ENCODE measurements around the gene GMEB2.
A peak's percentile ranks its signal among the peaks of the same experiment; 100 is the strongest.

GMEB2 gene

DNA sequence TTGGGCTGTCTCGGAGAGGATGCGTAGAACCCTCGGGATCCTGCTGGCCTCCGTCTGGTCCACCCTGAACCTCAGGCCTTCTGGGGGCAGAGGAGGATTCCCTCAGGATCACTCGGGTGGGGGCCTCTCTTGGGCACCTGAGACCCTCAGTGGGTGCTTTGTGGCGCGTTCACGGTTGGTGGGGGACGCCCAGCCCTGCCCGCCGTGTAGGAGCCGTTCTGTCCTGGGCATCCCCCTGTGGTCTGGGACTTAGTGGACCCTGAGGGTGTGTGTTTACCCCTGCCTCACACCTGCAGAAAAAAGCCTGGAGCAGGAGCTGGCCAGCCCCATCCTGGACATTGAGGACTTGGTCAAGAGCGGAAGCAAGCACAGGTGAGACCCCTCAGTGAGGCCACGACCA is 38.8 kb upstream of the GMEB2 start:
- Histone ChIP-seq H3K36me3 (replicated peaks in 1 of 2; ENCODE audit: control insufficient read depth in 2 of 2, insufficient read depth in 2 of 2, low read length in 2 of 2) (peaks cover 20 to 89% of the 10 kb centered on the region in 2 donors), H2AFZ (ENCODE audit: low read length) (no peak overlapping the region), H3K9ac (ENCODE audit: low read depth, low read length, poor library complexity) (no peak overlapping the region), H3K9me3 (replicated peaks in 1 of 2; ENCODE audit: control insufficient read depth in 2 of 2, insufficient read depth in 1 of 2, low read depth in 1 of 2, low read length in 2 of 2) (peaks cover 0 to 1% of the 10 kb centered on the region in 2 donors), H2BK5ac (ENCODE audit: low read length) (no peak overlapping the region), H3K14ac (ENCODE audit: low read length) (no peak overlapping the region), H4K8ac (ENCODE audit: low read depth, low read length) (no peak overlapping the region), H2AK5ac (ENCODE audit: low read depth, low read length) (peak overlapping the region; percentile 93), H3K4ac (ENCODE audit: low read length) (no peak overlapping the region), H3K27me3 (ENCODE audit: control insufficient read depth in 3 of 3, insufficient read depth in 3 of 3, low read depth in 1 of 3, low read length in 3 of 3) (no peaks in the 10 kb centered on the region), H4K91ac (ENCODE audit: low read depth, low read length, poor library complexity) (no peak overlapping the region), H3K4me1 (ENCODE audit: control insufficient read depth in 2 of 2, insufficient read depth in 1 of 2, low read depth in 1 of 2, low read length in 2 of 2) (peaks cover 0 to 11% of the 10 kb centered on the region in 2 donors), H2BK15ac (ENCODE audit: low read length) (no peak overlapping the region), H3K23ac (ENCODE audit: low read depth, low read length, poor library complexity) (peak overlapping the region; percentile 43), H3K27ac (replicated peaks; ENCODE audit: low read length) (no peak overlapping the region), H3K4me2 (ENCODE audit: insufficient read depth, low read length, poor library complexity, severe bottlenecking) (no peak overlapping the region), H3K18ac (ENCODE audit: low read length) (no peak overlapping the region), H2BK120ac (ENCODE audit: low read depth, low read length) (peak overlapping the region; percentile 72), H2BK12ac (ENCODE audit: low read length) (peak overlapping the region; percentile 73), H3K79me1 (ENCODE audit: low read depth, low read length) (peaks cover 8% of the 10 kb centered on the region), H3K4me3 (ENCODE audit: low read length in 2 of 2) (no peak overlapping the region)
- WGBS, 2 donors (ENCODE audit: extremely low coverage in 2 of 2, insufficient read length in 2 of 2, insufficient replicate concordance in 1 of 2) = no CpG with 5 or more reads among the region's 14 CpGs
- no peak for DNase-seq (ENCODE audit: low spot score)

DNA sequence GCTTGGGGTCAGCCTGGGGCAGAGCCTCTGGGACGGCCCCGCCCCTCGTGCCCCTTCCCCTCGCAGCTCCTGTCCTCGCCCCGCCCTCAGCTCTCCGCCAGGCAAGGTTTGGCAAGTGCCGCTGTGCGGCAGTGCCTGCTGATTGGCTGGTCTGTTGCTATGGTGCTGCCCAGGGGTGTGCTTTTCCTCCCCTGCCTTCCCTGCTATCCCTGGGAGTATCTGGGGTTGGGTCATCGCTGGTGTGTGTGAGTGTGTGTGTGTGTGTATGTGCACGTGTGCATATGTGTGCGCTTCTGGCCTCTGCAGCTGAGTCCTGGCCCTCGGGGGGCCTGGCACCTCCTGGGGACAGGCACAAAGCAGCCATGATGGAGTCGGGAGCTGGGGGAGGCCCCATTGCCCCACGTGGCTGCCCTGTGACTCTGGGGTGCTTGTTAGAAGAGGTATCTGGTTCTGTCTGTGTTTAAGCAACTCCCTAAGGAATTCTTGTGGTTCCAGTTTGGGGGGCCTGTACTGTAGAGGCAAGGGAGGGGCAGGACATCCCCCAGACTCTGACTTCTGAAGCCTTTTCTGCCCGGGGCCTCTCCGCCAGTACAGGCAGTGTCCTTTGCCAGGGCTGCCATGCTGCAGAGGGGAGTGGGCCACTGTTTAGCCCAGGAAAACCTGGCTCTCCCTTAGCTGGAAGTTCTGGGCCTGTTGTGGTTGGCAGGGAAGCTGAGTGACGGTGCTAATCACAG is 38.1 kb upstream of the GMEB2 start:
- Histone ChIP-seq H2AFZ (ENCODE audit: low read length) (no peak overlapping the region), H2BK5ac (ENCODE audit: low read length) (peak overlapping the region; percentile 82), H4K8ac (ENCODE audit: low read depth, low read length) (peak overlapping the region; percentile 43), H4K91ac (ENCODE audit: low read depth, low read length, poor library complexity) (peak overlapping the region; percentile 43), H3K14ac (ENCODE audit: low read length) (peak overlapping the region; percentile 99), H2AK5ac (ENCODE audit: low read depth, low read length) (peak overlapping the region; percentile 96), H3K4me2 (ENCODE audit: insufficient read depth, low read length, poor library complexity, severe bottlenecking) (no peak overlapping the region), H2BK12ac (ENCODE audit: low read length) (peak overlapping the region; percentile 73), H2BK15ac (ENCODE audit: low read length) (peak overlapping the region; percentile 89), H3K79me1 (ENCODE audit: low read depth, low read length) (peaks cover 8% of the 10 kb centered on the region), H3K27me3 (ENCODE audit: control insufficient read depth in 3 of 3, insufficient read depth in 3 of 3, low read depth in 1 of 3, low read length in 3 of 3) (no peaks in the 10 kb centered on the region), H3K23ac (ENCODE audit: low read depth, low read length, poor library complexity) (peak overlapping the region; percentile 80), H3K4ac (ENCODE audit: low read length) (peak overlapping the region; percentile 53), H3K36me3 (replicated peaks in 1 of 2; ENCODE audit: control insufficient read depth in 2 of 2, insufficient read depth in 2 of 2, low read length in 2 of 2) (peaks cover 20 to 90% of the 10 kb centered on the region in 2 donors), H3K27ac (replicated peaks; ENCODE audit: low read length) (peak overlapping the region; percentile 35), H3K18ac (ENCODE audit: low read length) (peak overlapping the region; percentile 85), H2BK120ac (ENCODE audit: low read depth, low read length) (peak overlapping the region; percentile 81), H3K4me1 (ENCODE audit: control insufficient read depth in 2 of 2, insufficient read depth in 1 of 2, low read depth in 1 of 2, low read length in 2 of 2) (peaks cover 0 to 11% of the 10 kb centered on the region in 2 donors), H3K4me3 (ENCODE audit: low read length in 2 of 2) (peak overlapping the region in 1 of 2 donors; percentile 63), H3K9me3 (replicated peaks in 1 of 2; ENCODE audit: control insufficient read depth in 2 of 2, insufficient read depth in 1 of 2, low read depth in 1 of 2, low read length in 2 of 2) (peaks cover 0 to 1% of the 10 kb centered on the region in 2 donors), H3K9ac (ENCODE audit: low read depth, low read length, poor library complexity) (no peak overlapping the region)
- WGBS, 2 donors (ENCODE audit: extremely low coverage in 2 of 2, insufficient read length in 2 of 2, insufficient replicate concordance in 1 of 2) = no CpG with 5 or more reads among the region's 18 CpGs
- DNase-seq (ENCODE audit: low spot score) = peak; percentile 72

DNA sequence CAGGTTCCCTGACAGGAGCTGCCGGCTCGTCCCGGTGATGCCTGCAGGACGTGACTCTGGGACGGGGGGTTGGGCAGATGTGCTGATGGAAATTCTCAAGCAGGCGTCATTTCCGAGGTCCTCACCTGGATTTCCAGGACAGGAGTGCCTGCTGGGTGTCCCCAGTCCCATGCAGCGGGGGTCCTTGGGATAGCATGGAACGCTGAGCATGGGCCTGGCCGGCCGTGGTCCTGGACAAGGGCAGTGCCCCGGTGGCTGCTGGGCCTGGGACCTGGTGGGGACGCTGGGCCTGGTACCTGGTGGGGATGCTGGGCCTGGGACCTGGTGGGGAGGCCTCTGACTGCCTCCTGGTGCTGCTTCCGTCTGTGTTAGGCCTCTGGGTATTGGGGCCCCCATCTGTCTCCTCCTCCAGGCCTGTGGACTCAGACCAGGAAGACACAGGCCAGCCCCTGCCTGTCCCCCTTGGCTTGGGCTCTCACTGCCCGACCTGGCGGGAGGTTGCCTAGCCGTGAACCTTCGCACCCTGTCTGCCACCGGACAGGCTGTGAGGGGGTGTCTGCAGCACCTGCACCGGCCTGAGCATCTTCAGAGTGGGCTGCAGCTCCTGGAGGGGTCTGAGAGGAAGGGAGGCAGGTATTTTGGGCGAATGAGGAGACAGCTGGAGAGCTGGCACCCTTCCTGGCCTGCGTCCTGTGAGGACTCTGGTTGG is 37.4 kb upstream of the GMEB2 start:
- Histone ChIP-seq H4K91ac (ENCODE audit: low read depth, low read length, poor library complexity) (peak overlapping the region; percentile 92), H2BK120ac (ENCODE audit: low read depth, low read length) (no peak overlapping the region), H3K18ac (ENCODE audit: low read length) (peak overlapping the region; percentile 85), H3K9me3 (replicated peaks in 1 of 2; ENCODE audit: control insufficient read depth in 2 of 2, insufficient read depth in 1 of 2, low read depth in 1 of 2, low read length in 2 of 2) (peaks cover 0 to 1% of the 10 kb centered on the region in 2 donors), H3K23ac (ENCODE audit: low read depth, low read length, poor library complexity) (no peak overlapping the region), H2BK5ac (ENCODE audit: low read length) (peak overlapping the region; percentile 82), H3K27me3 (ENCODE audit: control insufficient read depth in 3 of 3, insufficient read depth in 3 of 3, low read depth in 1 of 3, low read length in 3 of 3) (no peaks in the 10 kb centered on the region), H4K8ac (ENCODE audit: low read depth, low read length) (peak overlapping the region; percentile 82), H3K27ac (replicated peaks; ENCODE audit: low read length) (peak overlapping the region; percentile 9), H3K4ac (ENCODE audit: low read length) (no peak overlapping the region), H3K14ac (ENCODE audit: low read length) (peak overlapping the region; percentile 99), H2AK5ac (ENCODE audit: low read depth, low read length) (peak overlapping the region; percentile 96), H2BK12ac (ENCODE audit: low read length) (peak overlapping the region; percentile 73), H3K79me1 (ENCODE audit: low read depth, low read length) (peaks cover 8% of the 10 kb centered on the region), H2AFZ (ENCODE audit: low read length) (no peak overlapping the region), H3K4me1 (ENCODE audit: control insufficient read depth in 2 of 2, insufficient read depth in 1 of 2, low read depth in 1 of 2, low read length in 2 of 2) (peaks cover under 1 to 11% of the 10 kb centered on the region in 2 donors), H3K36me3 (replicated peaks in 1 of 2; ENCODE audit: control insufficient read depth in 2 of 2, insufficient read depth in 2 of 2, low read length in 2 of 2) (peaks cover 20 to 92% of the 10 kb centered on the region in 2 donors), H3K9ac (ENCODE audit: low read depth, low read length, poor library complexity) (peak overlapping the region; percentile 70), H2BK15ac (ENCODE audit: low read length) (peak overlapping the region; percentile 26), H3K4me2 (ENCODE audit: insufficient read depth, low read length, poor library complexity, severe bottlenecking) (no peak overlapping the region), H3K4me3 (ENCODE audit: low read length in 2 of 2) (no peak overlapping the region)
- no CpG with 5 or more reads among the region's 22 CpGs for WGBS, 2 donors (ENCODE audit: extremely low coverage in 2 of 2, insufficient read length in 2 of 2, insufficient replicate concordance in 1 of 2)
- no peak for DNase-seq (ENCODE audit: low spot score)

Measured in neuronal stem cell (in vitro differentiated cells).